ENCODE results near the gene PDE11A. TPM values are rescaled to one million over a fixed set of nuclear protein-coding genes. Genes with fewer than 3 reads are reported as not detected.

Gene PDE11A
- total RNA-seq, 1 donor from 2014 or later: 25.6 TPM

DNA sequence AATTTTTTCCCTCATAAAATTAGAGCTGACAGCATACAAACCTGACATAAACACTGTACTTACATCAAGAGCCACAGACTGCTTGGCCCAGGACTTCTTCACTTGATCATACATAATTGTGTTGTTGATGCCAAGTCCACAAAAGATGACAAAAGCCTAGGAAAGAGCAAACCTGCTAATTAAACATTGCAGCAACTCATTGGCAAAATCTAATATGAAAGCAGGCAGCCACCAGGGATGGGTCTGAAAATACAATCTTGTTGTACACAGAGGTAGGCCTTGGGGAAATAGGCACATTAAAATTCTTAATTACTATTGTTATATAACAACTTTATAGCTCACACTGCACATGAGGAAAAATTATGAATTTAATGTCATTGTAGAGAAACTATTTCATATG is 255.8 kb downstream of the PDE11A start:
- Mint-ChIP-seq H3K4me1 (peaks cover 6% of the 10 kb centered on the region), H3K27ac (no peak overlapping the region), H3K4me3 (no peak overlapping the region), H3K36me3 (peaks cover 2% of the 10 kb centered on the region), H3K9me3 (peaks cover 20% of the 10 kb centered on the region), H3K27me3 (ENCODE audit: low read depth) (peaks cover 6% of the 10 kb centered on the region)
- no peak for DNase-seq (ENCODE audit: low spot score in 2 of 2, unreplicated experiment in 2 of 2)
- TF ChIP-seq, protein P1, sequence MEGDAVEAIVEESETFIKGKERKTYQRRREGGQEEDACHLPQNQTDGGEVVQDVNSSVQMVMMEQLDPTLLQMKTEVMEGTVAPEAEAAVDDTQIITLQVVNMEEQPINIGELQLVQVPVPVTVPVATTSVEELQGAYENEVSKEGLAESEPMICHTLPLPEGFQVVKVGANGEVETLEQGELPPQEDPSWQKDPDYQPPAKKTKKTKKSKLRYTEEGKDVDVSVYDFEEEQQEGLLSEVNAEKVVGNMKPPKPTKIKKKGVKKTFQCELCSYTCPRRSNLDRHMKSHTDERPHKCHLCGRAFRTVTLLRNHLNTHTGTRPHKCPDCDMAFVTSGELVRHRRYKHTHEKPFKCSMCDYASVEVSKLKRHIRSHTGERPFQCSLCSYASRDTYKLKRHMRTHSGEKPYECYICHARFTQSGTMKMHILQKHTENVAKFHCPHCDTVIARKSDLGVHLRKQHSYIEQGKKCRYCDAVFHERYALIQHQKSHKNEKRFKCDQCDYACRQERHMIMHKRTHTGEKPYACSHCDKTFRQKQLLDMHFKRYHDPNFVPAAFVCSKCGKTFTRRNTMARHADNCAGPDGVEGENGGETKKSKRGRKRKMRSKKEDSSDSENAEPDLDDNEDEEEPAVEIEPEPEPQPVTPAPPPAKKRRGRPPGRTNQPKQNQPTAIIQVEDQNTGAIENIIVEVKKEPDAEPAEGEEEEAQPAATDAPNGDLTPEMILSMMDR (IDR thresholded peaks at IDR 0.05; ENCODE audit: unreplicated experiment): no peak

DNA sequence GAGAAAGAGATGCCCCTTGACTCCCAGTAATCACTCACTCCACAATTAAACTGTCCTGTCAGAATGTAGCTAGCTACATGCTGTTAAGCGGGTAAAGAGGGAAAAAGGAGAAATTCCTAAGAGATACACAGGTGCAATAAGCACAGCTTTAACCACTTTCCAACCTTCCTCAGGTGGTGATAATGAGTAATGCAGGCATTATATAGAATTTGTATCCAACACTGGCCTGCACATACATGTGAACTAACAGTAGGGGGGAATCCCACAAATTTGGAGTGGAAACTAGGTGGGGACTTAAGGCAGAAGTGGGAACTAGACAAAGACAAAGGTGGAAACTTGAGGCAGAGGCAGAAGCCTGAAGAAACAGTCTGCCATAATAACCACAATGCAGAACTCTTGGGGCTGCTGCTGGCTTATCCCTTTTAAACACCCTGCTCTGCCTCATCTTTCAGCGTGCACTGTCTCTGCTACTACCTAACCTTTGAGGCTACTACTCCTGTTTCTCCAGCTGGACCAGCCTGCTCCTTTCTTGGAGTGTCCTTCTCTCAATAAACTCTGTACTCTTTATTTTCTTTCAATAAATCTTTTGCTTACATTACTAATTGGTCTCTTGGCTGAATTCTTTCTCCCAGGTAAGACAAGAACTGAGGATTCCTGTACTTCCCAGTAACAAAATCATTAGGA is 259.7 kb downstream of the PDE11A start:
- DNase-seq (ENCODE audit: low spot score in 2 of 2, unreplicated experiment in 2 of 2): no peak
- H3K4me1 Mint-ChIP-seq: no peaks in the 10 kb centered on the region
- H3K4me3 Mint-ChIP-seq: no peak overlapping the region
- H3K9me3 Mint-ChIP-seq: peaks cover 20% of the 10 kb centered on the region
- peaks cover 2% of the 10 kb centered on the region for H3K27me3 Mint-ChIP-seq (ENCODE audit: low read depth)
- H3K36me3 Mint-ChIP-seq: peaks cover 2% of the 10 kb centered on the region
- TF ChIP-seq, protein P1 (IDR thresholded peaks at IDR 0.05; ENCODE audit: unreplicated experiment): no peak
- H3K27ac Mint-ChIP-seq: no peak overlapping the region

DNA sequence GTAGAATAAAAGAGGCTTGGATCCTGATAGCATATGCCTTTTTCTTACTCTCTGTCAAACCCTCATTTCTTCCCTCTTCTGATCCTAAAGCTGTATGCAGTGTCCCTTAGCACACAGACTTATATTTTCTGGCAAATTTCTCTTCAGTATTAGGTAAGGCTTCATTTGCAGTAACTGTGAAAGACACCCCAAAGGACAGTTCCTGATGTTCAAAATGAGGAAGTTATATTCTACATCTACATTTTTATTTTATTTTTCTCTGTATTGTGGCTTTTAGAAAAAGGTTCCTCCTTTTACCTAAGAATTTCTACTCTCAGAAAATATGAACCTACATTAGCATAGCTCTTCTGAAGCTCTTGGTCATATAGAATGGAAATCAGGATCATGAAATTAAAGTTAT is 261.7 kb downstream of the PDE11A start:
- Mint-ChIP-seq H3K4me3 (no peak overlapping the region), H3K36me3 (peaks cover 2% of the 10 kb centered on the region), H3K4me1 (no peaks in the 10 kb centered on the region), H3K27ac (no peak overlapping the region), H3K27me3 (ENCODE audit: low read depth) (no peaks in the 10 kb centered on the region), H3K9me3 (peaks cover 26% of the 10 kb centered on the region)
- TF ChIP-seq, protein P1 (IDR thresholded peaks at IDR 0.05; ENCODE audit: unreplicated experiment): no peak
- DNase-seq (ENCODE audit: low spot score in 2 of 2, unreplicated experiment in 2 of 2): no peak

- no peak overlapping the region for H3K27ac Mint-ChIP-seq
- peaks cover 30% of the 10 kb centered on the region for H3K9me3 Mint-ChIP-seq
- no peaks in the 10 kb centered on the region for H3K4me1 Mint-ChIP-seq
- DNase-seq (ENCODE audit: low spot score in 2 of 2, unreplicated experiment in 2 of 2): no peak
- peaks cover 2% of the 10 kb centered on the region for H3K36me3 Mint-ChIP-seq
- no peak overlapping the region for H3K4me3 Mint-ChIP-seq
- no peaks in the 10 kb centered on the region for H3K27me3 Mint-ChIP-seq (ENCODE audit: low read depth)
- TF ChIP-seq, protein P1 (IDR thresholded peaks at IDR 0.05; ENCODE audit: unreplicated experiment): no peak
Measured at GRCh38 chr2:177808984-177809809, 263.4 kb downstream of the PDE11A start.

- no peaks in the 10 kb centered on the region for H3K36me3 Mint-ChIP-seq
- H3K27me3 Mint-ChIP-seq (ENCODE audit: low read depth): peaks cover 16% of the 10 kb centered on the region
- TF ChIP-seq, protein P1 (IDR thresholded peaks at IDR 0.05; ENCODE audit: unreplicated experiment): no peak
- H3K4me1 Mint-ChIP-seq: no peaks in the 10 kb centered on the region
- H3K27ac Mint-ChIP-seq: no peak overlapping the region
- H3K4me3 Mint-ChIP-seq: no peak overlapping the region
- DNase-seq (ENCODE audit: low spot score in 2 of 2, unreplicated experiment in 2 of 2): no peak
- H3K9me3 Mint-ChIP-seq: peaks cover 14% of the 10 kb centered on the region
Measured at GRCh38 chr2:177806025-177806424, 266.6 kb downstream of the PDE11A start.
